GM21723 (cell line): ENCODE data around the gene NOL4L.

Experiments
- ATAC-seq: cut with Tn5 transposase; IDR thresholded peaks from one replicate; pipeline ENCODE4 v1.9.1; 2021; ENCODE audit warnings: mild to moderate bottlenecking, moderate library complexity; ENCODE audit not compliant: unreplicated experiment

Gene NOL4L

GRCh38 chr20:32488066-32488838 lies 96.9 kb downstream of the NOL4L start:
- ATAC-seq = no peak

GRCh38 chr20:32487381-32487780 lies 97.8 kb downstream of the NOL4L start:
- no peak for ATAC-seq

- no peak for ATAC-seq
These were observed 99.2 kb downstream of the NOL4L start for GRCh38 chr20:32485770-32486478.

GRCh38 chr20:32484958-32485769 lies 100.0 kb downstream of the NOL4L start:
- no peak for ATAC-seq

GRCh38 chr20:32484225-32484957 lies 100.7 kb downstream of the NOL4L start:
- ATAC-seq = no peak

- ATAC-seq = no peak
These were observed 101.5 kb downstream of the NOL4L start for GRCh38 chr20:32483351-32484224.

- no peak for ATAC-seq
These were observed 102.5 kb downstream of the NOL4L start for GRCh38 chr20:32482442-32483261.

- no peak for ATAC-seq
These were observed 103.0 kb downstream of the NOL4L start for GRCh38 chr20:32482143-32482441.

GRCh38 chr20:32481311-32482142 lies 103.6 kb downstream of the NOL4L start:
- no peak for ATAC-seq

GRCh38 chr20:32480371-32481241 lies 104.5 kb downstream of the NOL4L start:
- no peak for ATAC-seq

GRCh38 chr20:32479697-32480171 lies 105.4 kb downstream of the NOL4L start:
- no peak for ATAC-seq

- no peak for ATAC-seq
These were observed 106.1 kb downstream of the NOL4L start for GRCh38 chr20:32479012-32479411.

GRCh38 chr20:32478576-32478975 lies 106.6 kb downstream of the NOL4L start:
- no peak for ATAC-seq

- ATAC-seq = no peak
These were observed 107.3 kb downstream of the NOL4L start for GRCh38 chr20:32477594-32478512.

GRCh38 chr20:32476684-32477593 lies 108.2 kb downstream of the NOL4L start:
- ATAC-seq = no peak
